ENCODE data around the gene SPPL3.

Gene SPPL3

GRCh38 chr12:120941412-120941811 lies 37.3 kb upstream of the SPPL3 start:
- TF ChIP-seq CREB1 (IDR thresholded peaks at IDR 0.05; ENCODE audit: low read depth) (no peak), FOXM1 (IDR thresholded peaks at IDR 0.05; ENCODE audit: borderline replicate concordance, low read depth) (no peak), TEAD4 (IDR thresholded peaks at IDR 0.05) (no peak), REST (IDR thresholded peaks at IDR 0.05; ENCODE audit: low read depth) (no peak), TAF1 (IDR thresholded peaks at IDR 0.05; ENCODE audit: low read depth) (no peak), TCF12 (IDR thresholded peaks at IDR 0.05; ENCODE audit: low read depth) (no peak), CEBPB (IDR thresholded peaks at IDR 0.05) (no peak), NFIC (IDR thresholded peaks at IDR 0.05) (no peak), YY1 (IDR thresholded peaks at IDR 0.05; ENCODE audit: low read depth) (no peak), MAX (IDR thresholded peaks at IDR 0.05) (no peak), EP300 (IDR thresholded peaks at IDR 0.05; ENCODE audit: borderline replicate concordance) (no peak)

DNA sequence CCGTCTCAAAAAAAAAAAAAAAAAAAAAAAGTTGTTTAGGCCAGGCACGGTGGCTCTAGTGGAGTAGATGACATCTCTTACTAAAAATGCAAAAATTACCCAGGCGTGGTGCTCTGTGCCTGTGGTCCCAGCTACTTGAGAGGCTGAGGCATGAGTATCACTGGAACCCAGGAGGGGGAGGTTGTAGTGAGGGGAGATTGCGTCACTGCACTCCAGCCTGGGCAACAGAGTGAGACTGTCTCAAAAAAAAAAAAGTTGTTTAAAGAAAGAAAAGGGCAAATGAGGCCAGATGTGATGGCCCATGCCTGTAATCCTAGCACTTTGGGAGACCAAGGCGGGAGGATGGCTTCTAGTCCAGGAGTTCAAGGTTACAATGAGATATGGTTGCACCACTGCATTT lies 36.6 kb upstream of the SPPL3 start:
- TF ChIP-seq CEBPB (IDR thresholded peaks at IDR 0.05) (peak; percentile 84), FOXM1 (IDR thresholded peaks at IDR 0.05; ENCODE audit: borderline replicate concordance, low read depth) (no peak), TEAD4 (IDR thresholded peaks at IDR 0.05) (0 out of 2 replicates have a peak, but pooled peaks have one; percentile 10)

DNA sequence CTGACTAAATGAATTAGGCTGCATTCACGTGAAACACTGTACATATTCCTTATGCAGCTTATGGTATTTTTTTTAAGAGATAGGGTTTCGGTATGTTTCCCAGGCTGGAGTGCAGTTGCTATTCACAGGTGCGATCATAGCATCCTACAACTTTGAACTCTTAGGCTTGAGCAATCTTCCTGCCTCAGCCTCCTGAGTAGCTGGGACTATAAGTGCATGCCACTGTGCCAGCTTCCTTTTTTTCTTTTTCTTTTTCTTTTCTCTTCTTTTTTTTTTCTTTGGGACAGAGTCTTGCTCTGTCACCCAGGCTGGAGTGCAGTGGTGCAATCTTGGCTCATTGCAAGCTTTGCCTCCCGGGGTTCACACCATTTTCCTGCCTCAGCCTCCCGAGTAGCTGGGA lies 35.8 kb upstream of the SPPL3 start:
- TF ChIP-seq, protein P1, sequence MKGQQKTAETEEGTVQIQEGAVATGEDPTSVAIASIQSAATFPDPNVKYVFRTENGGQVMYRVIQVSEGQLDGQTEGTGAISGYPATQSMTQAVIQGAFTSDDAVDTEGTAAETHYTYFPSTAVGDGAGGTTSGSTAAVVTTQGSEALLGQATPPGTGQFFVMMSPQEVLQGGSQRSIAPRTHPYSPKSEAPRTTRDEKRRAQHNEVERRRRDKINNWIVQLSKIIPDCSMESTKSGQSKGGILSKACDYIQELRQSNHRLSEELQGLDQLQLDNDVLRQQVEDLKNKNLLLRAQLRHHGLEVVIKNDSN (IDR thresholded peaks at IDR 0.05) = no peak
- no peak for TF ChIP-seq RAD21 (IDR thresholded peaks at IDR 0.05; ENCODE audit: low read depth)
- TF ChIP-seq YY1 (IDR thresholded peaks at IDR 0.05; ENCODE audit: low read depth) = no peak
- no peak for TF ChIP-seq CEBPB (IDR thresholded peaks at IDR 0.05)

DNA sequence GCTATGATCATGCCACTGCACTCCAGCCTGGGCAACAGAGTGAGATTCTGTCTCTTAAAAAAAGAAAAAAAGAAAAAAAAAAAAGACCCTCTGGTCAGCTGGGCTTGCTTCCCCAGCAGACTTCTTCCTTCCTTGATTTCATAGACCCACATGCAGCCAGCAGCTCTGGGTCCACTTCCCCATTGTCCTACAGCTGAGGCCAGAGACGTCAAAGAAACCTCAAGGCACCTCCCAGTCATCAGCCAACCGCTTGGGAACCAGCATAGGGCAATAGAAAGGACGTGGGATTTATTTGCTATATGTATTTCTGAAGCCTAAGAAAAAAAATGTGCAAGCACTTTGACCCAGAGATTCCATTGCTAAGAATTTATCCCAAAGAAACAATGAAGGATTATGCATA lies 35.4 kb upstream of the SPPL3 start:
- TF ChIP-seq ZBTB7A (IDR thresholded peaks at IDR 0.05; ENCODE audit: low read depth) (no peak), RAD21 (IDR thresholded peaks at IDR 0.05; ENCODE audit: low read depth) (no peak)

DNA sequence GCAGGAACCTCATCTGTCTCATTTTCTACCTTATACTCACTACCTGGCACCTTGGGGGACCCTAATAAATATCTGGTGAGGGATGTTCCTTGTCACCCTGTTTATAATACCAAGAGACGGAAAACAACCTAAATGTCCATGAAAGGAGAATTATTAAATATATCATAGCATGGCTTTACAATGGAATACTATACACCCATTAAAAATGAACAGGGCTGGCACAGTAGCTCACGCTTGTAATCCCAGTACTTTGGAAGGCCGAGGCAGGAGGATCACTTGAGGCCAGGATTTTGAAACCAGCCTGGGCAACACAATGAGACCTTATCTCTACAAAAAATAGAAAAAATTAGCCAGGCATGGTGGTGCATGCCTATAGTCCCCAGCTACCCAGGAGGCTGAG lies 34.3 kb upstream of the SPPL3 start:
- TF ChIP-seq TAF1 (IDR thresholded peaks at IDR 0.05; ENCODE audit: low read depth) (no peak), YY1 (IDR thresholded peaks at IDR 0.05; ENCODE audit: low read depth) (no peak), ZBTB7A (IDR thresholded peaks at IDR 0.05; ENCODE audit: low read depth) (no peak), CEBPB (IDR thresholded peaks at IDR 0.05) (no peak), REST (IDR thresholded peaks at IDR 0.05; ENCODE audit: low read depth) (no peak), NFIC (IDR thresholded peaks at IDR 0.05) (no peak), CREB1 (IDR thresholded peaks at IDR 0.05; ENCODE audit: low read depth) (no peak), EGR1 (IDR thresholded peaks at IDR 0.05) (no peak), TEAD4 (IDR thresholded peaks at IDR 0.05) (no peak), MAX (IDR thresholded peaks at IDR 0.05) (no peak), TCF12 (IDR thresholded peaks at IDR 0.05; ENCODE audit: low read depth) (no peak), FOXM1 (IDR thresholded peaks at IDR 0.05; ENCODE audit: borderline replicate concordance, low read depth) (no peak), EP300 (IDR thresholded peaks at IDR 0.05; ENCODE audit: borderline replicate concordance) (no peak), RAD21 (IDR thresholded peaks at IDR 0.05; ENCODE audit: low read depth) (no peak)
- TF ChIP-seq, protein P1 (IDR thresholded peaks at IDR 0.05) = no peak

- TF ChIP-seq TCF12 (IDR thresholded peaks at IDR 0.05; ENCODE audit: low read depth) (no peak), YY1 (IDR thresholded peaks at IDR 0.05; ENCODE audit: low read depth) (no peak), CREB1 (IDR thresholded peaks at IDR 0.05; ENCODE audit: low read depth) (no peak), FOXM1 (IDR thresholded peaks at IDR 0.05; ENCODE audit: borderline replicate concordance, low read depth) (no peak), NFIC (IDR thresholded peaks at IDR 0.05) (no peak), EGR1 (IDR thresholded peaks at IDR 0.05) (no peak), CEBPB (IDR thresholded peaks at IDR 0.05) (no peak), RAD21 (IDR thresholded peaks at IDR 0.05; ENCODE audit: low read depth) (no peak), REST (IDR thresholded peaks at IDR 0.05; ENCODE audit: low read depth) (no peak), ZBTB7A (IDR thresholded peaks at IDR 0.05; ENCODE audit: low read depth) (no peak), TEAD4 (IDR thresholded peaks at IDR 0.05) (no peak), EP300 (IDR thresholded peaks at IDR 0.05; ENCODE audit: borderline replicate concordance) (no peak), TAF1 (IDR thresholded peaks at IDR 0.05; ENCODE audit: low read depth) (no peak), MAX (IDR thresholded peaks at IDR 0.05) (no peak)
- TF ChIP-seq, protein P1 (IDR thresholded peaks at IDR 0.05) = no peak
Measured at GRCh38 chr12:120936197-120936596, 32.0 kb upstream of the SPPL3 start.
